GM19023 (cell line): ENCODE measurements around the gene S100A2.
A peak's percentile ranks its signal among the peaks of the same experiment; 100 is the strongest.

ENCODE experiments used
- ATAC-seq: cut with Tn5 transposase; IDR thresholded peaks from one replicate; pipeline ENCODE4 v1.9.1; 2021; ENCODE audit warnings: mild to moderate bottlenecking, moderate library complexity; ENCODE audit not compliant: unreplicated experiment

S100A2 gene

GRCh38 chr1:153565529-153566374 lies at the start of gene S100A2:
S100A2 (minus strand) TSS chr1:153565844; CDS start chr1:153563877, 1,967 bp downstream.
- no peak for ATAC-seq

- no peak for ATAC-seq
Measured at GRCh38 chr1:153615406-153615805, 49.8 kb upstream of the S100A2 start.

DNA sequence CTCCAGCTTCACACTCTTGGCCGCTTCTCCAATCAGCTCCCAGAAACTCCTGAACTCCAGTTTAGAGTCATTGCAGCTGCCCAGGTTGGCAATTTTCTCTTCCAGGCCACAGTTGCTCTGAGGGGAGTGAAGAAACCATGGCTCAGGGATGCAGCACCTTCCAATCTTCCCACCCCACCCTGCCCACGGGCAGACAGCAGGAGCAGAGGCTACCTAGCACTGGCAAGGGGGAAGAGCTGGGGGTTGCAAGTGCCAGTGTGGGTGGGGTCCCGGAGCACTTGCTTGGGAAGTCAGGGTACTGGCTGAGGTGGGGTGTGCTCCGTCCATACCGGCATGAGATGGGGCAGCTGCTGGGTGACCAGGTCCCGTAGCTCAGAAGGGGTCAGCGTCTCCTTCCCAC lies 49.3 kb upstream of the S100A2 start:
- no peak for ATAC-seq

GRCh38 chr1:153614189-153614900 lies 48.7 kb upstream of the S100A2 start:
- no peak for ATAC-seq

DNA sequence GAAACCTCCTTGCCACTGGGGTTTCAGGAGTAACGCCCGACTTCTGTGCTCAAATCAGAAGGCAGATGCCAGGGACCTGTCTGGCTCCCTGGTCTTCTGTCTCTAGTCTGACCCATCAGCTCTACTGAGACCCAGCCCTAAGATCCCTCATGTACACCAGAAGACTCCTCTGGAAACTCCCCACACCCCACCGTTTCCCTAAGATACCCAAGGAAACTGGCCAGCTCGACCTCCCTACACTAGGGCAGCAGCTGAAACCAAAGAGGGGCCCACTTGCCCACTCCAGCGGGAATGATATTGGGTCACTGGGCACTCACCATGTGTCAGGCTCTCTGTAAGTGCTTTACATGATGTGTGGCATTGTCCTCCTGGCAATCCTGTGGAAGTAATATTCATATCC lies 47.8 kb upstream of the S100A2 start:
- no peak for ATAC-seq

DNA sequence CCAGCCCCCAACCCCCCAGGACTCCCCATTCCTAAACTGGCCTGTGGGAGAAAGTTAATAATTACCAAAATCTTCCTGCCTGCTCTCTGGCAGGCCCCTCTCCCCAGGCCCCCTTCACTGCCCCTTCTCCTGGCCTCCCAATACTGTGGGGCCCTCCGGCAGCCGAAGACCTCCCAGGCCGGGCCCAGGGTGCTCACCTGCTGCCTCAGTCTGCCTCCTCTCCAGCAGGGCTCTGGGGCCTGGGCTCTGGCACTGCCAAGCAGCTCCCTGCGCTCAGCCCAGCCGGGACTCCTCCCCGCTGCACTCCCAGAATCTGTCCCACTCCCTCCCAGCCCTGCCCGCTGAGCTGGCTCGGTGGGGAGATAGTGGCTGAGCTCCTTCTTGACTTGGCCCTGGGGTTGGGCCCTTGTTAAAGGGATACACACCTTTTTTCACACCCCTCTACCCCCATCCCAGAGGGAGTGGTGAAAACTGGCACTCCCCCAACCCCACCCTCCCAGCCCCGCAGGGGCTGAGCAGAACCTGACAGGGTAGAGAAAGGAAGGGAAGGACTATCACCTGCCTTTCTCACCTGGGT lies 47.2 kb upstream of the S100A2 start, which contains the start of gene S100A16:
Gene S100A16, minus strand, starts transcription at position 383 of the 577 bp plus-strand sequence. CDS start 4,986 bp downstream, outside the sequence.
- ATAC-seq: no peak

DNA sequence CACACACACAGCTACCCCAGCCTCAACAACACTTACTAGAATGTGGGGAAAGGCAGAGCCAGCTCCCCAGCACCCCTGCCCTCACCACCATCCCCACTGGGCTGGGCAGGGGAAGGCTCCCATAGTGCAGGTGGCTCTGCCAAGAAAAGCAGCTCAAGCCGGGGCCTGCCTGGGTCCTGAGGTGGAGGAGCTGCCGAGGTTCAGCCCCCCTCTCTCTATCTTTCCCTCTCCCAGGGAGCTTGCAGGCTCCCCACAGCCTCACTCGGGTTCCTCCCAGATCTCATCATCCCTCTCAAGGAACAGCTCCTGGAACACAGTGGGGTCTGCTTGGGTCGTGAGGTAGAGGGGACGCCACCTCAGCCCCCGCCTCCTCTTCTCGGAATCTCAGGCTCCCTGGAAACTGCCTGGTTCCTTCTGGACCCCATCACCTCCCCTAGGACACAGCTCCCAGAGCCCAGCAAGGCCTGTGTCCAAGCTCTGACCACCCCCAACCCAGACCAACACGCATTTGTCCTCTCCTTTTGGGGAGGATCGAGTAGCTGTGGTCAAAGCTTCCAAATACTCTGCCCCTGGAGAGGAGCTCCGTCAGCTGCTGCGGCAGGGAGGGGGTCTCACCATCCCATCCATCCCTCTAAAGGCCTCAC lies 46.6 kb upstream of the S100A2 start:
- no peak for ATAC-seq

- ATAC-seq: no peak
Measured at GRCh38 chr1:153611356-153611755, 45.7 kb upstream of the S100A2 start.

GRCh38 chr1:153610811-153611301 lies 45.2 kb upstream of the S100A2 start:
- ATAC-seq: no peak

DNA sequence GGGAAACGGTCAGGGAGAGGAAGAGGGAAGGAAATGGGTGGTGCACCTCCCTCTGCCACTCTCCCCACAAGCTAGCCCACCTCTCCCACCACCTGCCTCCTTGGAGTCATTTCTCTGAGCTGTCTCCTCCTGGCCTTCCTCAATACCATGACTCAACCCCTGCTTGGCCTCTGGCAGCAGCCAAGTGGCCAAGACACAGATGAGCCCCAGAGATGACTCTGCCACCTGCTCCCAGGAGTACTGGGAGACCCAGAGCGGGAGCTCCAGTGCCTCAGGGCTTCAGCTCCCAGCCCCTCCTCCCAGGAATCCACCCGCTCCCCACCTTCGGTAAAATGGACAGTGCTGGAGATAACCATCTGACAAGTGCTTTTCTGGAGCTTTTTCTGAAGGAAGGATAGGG lies 44.7 kb upstream of the S100A2 start:
- no peak for ATAC-seq

DNA sequence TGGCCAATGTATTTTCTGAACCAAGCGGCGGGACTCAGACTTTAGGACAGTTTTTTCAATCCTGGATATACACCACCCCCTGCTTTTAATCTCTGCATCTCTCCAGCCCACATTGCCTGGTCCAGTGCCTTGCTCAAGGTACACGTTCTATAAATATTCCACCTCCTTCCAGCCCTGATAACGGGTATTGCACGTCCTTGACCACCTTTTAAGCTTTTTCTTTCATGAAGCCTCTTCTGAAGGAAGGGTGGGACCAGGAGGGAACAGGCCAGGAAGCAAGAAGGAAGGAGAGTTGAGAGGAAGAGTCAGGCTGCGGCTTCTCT lies 43.9 kb upstream of the S100A2 start:
- ATAC-seq: no peak

GRCh38 chr1:153608742-153609584 lies 43.3 kb upstream of the S100A2 start:
- no peak for ATAC-seq

DNA sequence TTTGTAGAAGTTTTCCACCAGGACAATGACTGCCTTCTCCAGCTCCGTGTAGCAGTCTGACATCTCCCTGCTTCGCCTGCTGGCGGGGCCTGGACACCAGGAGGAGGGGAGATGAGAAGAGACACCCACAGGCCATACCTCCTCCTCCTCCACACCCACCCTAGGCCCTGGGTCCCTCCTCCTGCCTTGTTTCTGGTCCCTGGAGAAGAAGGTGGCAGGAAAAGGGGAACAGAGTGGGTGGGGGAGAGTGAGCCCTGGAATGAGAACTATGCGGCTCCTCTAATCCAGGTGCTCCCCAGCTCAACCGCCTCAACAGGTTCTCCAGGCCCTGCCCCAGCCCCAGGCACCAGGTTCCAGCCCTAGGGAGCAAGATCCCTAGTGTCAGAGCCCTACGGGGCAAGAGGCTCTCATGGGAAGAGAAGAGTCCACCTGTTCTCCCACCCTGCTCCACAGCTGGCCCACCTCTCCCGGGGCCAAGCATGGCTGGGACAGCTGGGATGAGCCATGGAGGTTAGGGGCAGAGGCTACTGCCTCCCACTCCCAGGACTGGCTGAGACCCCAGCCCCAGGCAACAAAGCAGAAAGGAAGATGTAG lies 42.5 kb upstream of the S100A2 start:
- ATAC-seq: no peak

GRCh38 chr1:153607381-153607780 lies 41.7 kb upstream of the S100A2 start:
- no peak for ATAC-seq

DNA sequence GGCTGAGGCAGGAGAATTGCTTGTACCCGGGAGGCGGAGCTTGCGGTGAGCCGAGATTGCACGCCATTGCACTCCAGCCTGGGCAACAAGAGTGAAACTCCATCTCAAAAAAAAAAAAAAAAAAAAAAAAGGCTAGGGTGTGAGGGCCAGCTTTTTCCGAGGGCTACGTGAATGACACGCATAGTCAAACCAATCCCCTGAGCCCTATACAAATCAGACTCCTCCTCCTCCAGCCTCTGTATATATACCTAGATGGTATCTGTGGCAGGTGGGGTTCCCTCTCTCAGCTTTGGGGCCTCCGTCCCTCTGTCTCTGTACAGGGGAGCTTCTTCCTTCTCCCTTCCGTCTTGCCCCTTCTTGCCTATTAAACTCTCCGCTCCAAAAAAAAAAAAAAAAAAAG lies 40.5 kb upstream of the S100A2 start:
- no peak for ATAC-seq

DNA sequence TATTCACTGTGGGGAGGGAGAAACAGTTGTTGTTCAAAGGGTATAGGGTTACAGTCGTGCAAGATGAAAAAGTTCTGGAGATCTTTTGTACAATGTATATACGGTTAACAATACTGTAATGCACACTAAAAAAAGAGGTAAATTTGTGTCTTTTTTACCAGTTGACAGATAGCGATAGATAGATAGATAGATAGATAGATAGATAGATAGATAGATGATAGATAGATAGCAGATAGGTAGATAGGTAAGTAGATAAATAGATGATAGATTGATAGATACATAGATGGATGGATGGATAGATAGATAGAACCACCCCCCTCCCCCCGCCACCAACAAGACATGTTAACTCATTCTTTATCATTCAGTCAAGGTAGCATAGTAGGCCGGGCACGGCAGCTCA lies 37.1 kb upstream of the S100A2 start:
- no peak for ATAC-seq

- ATAC-seq: no peak
Measured at GRCh38 chr1:153599847-153600246, 34.2 kb upstream of the S100A2 start.

DNA sequence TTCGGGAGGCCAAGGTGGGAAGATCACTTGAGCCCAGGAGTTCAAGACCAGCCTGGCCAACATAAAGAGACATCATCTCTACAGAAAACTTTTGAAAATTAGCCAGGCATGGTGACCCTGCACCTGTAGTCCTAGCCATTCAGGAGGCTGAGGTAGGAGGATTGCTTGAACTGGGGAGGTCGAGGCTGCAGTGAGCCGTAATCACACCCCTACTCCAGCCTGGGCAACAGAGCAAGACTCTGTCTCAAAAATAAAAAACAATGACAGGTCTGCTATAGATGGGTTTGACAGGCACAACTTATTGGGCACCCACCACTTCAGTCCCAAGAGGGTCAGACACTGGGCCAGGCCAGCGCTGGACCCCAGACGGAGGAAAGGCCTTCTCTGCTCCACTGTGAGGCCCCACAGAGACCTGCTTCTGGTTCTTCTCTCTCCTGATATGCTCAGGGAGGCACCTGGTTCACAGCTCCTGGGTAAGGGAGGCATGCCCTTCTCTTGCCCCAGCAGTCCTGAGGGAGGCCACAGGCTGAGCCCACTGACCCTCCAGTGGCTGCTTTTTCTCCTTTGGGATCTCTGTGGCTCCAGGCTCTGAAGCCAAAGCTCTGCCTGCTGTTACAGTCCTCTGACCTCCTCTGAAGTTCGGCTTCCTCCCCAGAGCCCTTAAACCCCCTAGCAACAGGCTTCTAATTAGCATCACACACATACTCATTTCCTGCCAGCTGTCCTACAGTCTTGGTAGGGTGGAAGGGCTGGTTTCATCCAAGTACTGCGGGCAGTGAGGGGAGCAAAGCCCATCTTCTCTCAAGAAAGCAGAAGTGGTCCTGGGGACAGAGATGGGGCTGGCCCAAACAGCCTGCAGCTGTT lies 32.9 kb upstream of the S100A2 start:
- ATAC-seq: peak; percentile 96

- ATAC-seq: no peak
Measured at GRCh38 chr1:153597206-153597605, 31.6 kb upstream of the S100A2 start.
